ENCODE results near the gene NPAS3.

The NPAS3 gene

DNA sequence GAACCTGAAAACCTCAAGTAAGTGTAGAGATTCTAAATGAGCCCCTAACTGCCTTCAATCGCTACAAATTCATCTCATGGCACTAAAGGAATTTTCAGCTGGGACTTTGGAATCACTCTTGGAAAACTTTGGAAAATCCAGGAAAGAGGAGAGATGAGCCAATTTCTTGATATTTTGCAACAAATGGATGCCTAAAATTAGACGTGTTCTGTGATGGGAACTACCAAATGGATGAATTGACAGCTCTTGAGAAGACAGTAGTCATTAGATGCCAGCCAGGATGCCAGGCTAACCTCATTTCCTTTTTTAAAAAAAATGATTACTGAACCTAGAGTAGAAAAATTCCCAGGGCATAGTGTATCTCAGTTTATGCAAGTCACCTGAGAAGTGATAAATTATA, 78.3 kb downstream of the NPAS3 start:
- no peak for DNase-seq

DNA sequence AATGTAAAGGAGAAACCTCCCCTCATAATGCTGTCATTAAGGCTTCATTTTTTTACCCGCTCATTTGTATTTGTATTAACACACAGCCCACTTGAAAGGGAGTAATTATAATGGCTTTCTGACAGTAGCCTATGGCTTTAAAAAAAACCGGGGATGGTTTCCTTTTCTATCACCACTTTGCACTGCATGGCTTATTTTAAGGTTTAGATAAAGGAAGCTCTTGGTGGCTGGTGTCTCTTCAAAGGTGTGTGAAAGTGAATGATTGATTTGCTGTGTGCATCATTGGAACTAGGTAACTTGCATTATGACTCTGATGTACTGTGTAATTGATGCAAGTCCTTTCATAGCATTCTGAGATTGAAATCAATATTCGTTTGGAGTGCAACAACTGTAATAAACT, 80.7 kb downstream of the NPAS3 start:
- no peak for DNase-seq

DNA sequence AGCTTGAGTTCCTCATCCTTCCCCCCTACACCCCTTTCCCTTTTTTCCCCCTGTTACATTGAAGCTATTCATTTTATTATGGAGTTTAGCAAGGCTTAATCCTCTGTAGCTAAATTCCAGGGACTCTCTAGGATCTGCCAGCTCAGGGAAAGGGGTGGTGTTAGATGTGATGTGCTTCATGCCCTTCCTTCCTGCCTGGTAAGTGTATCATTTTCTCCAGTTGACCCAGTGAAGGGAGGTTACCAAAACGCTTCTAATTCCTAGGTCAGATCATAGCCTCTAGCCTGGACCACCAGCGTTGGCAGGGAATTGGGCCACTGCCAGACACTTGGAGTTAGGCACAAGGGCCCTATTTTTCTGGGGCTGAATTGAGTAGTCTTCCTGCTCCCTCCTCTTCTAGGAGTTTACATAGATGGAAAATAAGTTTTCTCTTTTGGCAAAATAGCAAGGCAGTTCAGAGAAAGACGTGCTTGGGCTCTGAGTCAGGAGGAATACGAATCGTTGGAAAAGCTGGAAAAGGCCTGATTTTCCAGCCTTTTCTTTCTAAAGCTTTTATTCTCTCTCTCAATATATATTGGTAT, 88.3 kb downstream of the NPAS3 start:
- no peak for DNase-seq

DNA sequence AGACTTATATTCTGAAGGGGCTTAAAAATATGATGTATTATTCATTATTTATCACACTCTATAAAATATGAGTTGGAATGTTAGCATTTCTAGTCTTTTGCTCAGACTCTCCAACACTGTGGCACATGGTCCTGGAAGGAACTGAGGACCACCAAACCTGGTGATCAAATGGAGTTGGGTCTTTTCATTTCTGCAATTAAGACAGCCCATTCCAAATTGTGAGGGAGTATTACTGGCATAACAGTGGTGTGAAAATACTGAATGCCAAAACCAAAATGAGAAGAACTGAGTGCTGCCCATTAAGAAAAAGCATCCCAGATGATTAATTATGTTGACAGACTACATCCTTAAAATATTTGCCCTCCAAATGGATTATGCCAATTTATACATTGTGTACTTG, 90.8 kb downstream of the NPAS3 start:
- no peak for DNase-seq

DNA sequence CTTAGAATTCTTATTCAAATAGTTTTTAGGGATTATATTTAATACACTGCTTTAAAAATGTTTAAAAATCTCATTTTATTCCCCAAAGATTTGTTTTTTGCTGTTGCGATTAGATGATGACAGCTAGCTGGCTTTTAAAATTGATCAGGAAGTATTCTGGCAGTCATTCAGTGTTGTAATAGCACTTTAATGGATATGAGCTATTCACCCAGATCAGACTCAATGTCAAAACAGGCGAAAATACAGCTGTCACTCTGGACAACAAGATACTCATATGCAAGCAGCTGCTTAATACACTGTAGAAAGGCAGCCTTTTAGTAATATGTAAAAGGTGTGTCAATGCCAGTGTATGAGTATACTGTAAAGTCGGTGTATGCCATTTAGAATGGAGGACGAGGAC, 91.7 kb downstream of the NPAS3 start:
- DNase-seq: no peak

DNA sequence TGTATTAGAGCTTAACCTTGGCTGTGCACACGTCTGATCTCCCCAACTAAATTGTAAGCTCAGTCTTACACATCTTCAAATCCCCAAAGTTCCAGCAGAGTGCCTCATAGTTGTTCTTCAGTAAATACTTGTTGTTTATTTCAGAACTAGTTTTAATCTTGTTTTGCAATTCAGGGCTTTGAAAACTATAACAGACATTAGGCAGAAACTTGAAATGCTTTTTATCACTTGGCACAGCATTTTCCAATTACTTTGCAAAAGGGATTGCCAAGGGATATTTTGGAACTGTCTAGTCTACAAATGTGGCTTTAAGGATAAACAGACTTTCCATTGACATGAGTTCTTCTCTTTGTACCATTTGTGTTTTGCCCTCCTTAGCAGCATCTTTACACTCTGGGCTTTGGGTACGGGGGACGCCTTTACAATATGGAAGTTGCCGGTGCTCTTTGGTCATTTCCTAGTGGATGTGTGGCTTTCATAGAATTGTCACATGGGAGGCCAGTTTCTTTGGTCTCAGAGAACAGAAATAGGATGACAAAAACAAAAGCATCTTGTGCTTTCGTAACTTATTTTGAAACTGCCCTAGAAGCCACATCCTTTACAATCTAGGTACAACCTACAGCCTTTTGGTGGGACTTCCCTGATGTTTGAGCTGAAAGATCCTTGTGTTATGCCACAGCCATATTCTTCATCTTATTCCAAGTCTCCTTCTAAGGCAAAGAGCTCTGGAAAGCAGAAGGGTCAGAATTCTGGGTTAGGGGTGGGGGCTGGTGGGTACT, 96.9 kb downstream of the NPAS3 start:
- DNase-seq: no peak

DNA sequence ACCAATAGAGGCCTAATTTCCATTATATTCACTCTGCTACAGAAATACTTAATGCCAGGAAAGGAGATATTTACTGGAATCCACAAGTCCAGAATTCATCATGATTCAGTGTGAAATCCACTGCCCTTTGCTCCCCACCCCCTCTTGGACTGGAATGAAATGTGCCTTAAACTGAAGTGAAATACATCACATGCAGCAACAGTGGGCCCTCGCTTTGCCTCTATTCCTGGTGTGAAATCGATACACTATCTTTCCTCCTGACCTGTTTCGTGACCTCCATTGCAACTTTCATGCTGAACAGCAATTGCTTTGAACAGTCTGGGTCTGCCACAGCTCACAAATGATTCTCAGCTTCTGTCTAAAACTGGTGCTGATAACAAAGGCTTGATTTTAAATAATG, 100.6 kb downstream of the NPAS3 start:
- DNase-seq: no peak

DNA sequence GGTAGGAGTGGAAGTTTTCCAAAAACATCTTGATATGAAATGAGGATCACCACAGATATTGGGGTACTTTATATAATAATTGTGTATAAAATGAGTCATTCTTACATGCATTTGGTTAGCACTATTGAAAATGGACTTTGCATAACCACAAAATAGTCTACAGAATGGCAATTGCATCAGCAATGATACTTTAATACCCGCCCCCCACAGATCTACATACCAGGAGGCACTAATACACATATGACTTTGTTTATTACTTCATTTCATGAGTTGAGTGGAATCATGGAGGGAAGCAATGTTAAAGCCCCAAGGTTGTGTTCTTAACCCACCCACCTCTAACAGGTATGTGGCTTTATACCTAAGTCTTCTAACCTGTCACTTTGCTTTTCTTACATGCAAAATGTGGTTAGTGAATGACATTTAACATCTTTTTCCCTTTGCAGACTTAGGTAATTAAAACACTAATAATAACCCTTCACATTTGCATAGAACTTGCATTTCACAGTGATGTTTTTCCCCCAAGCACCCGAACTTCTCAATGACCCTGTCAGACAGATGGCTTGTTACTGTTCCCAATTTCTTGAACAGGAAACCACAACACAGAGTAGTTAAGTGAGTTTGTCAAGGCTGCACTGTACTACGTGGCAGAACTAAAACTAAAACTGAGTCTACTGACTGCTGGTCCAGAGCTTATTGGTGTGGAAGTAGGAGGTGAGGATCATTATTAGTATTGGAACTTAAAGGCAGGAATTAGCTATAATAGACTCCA, 101.9 kb downstream of the NPAS3 start:
- DNase-seq: no peak

DNA sequence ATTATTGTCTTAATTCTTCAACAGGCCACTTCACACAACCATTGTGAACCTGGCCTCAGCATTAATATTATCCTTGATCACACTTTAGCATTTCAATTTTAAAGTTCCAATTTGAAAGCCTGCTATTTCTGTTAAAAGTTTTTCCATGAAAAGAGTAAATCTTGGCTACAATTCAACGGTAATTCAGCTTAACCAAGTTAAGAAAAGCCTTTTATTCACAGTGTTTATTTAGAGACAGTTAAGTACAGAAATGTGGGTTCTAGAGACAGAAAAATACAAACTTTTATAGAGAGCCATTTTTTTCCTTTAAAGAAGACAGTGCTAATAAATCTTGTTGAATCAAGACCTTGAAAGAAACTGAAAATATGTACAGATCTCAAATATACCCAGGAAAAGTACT, 103.9 kb downstream of the NPAS3 start:
- DNase-seq: no peak

DNA sequence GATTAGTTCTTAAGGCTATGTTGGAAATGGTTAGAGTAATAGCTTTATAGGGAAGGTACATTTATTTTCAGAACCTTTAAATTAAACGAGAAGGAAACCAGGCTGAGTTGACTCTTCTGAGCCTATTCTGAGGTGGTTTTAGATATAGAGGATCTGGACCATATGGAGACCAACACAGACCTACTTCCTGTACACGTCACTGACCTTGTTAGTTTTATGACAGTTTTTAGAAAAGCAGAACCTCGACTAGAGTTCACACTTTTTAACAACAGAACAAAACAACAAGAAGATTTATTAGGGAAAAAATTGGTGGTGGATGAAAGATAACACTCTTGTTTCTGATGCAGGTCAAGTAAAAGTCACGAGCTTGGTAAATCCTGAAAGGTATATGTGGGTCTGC, 107.1 kb downstream of the NPAS3 start:
- no peak for DNase-seq

DNA sequence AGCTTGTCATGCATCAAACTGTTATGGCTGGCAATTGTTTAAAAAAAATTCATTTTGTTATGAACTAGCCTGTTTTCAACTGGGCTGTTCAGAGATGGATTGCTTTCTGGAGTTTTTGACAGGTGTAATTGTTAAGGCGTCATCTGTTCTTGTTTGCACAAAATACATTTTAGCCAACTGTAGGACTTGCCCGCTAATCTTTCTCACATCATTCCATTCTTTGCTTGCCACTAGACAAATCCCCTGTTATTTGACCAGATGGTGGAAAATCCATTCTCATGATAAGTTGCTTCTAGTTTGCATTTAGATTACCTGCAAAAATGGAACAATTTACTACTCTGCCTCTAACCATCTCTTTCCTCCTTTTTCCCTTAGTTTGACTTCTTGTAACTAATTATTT, 114.3 kb downstream of the NPAS3 start:
- DNase-seq: no peak

DNA sequence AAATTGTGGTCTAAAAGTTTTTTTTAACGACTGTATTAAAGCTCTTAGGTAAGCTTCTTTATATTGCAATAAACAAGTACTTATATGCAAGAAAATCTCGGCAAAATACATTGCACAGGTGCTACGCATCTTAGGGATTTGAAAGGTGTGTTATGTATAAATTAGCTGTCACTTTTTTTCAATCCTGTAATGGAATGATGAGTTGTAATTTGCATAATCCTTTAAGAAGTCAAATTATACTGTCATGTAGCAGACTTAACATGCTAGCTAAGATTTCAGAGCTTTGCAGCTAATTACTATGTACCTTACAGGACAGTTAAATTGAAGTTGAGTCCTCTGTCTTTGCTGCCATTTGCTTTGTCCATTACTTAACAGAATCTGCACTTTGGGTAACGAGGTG, 117.5 kb downstream of the NPAS3 start:
- no peak for DNase-seq

DNA sequence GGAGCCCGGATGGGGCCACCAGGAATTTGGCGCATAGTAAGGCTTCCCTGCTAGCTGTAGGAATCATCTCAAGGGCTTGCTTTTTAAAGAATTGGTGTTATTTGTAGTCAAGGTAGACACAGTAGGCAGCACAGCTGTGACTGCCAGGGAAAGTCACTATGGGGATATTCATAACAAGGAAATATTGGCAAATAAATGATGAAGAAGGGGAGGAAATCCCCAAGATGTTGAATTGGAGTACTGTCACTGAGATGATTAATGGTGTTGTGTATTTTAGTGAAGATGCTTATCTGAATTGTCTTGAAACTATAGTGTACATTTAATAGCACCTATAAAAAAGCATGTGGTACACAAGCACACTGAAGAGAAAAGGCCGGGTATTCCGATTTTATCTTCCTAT, 118.9 kb downstream of the NPAS3 start:
- DNase-seq: no peak

DNA sequence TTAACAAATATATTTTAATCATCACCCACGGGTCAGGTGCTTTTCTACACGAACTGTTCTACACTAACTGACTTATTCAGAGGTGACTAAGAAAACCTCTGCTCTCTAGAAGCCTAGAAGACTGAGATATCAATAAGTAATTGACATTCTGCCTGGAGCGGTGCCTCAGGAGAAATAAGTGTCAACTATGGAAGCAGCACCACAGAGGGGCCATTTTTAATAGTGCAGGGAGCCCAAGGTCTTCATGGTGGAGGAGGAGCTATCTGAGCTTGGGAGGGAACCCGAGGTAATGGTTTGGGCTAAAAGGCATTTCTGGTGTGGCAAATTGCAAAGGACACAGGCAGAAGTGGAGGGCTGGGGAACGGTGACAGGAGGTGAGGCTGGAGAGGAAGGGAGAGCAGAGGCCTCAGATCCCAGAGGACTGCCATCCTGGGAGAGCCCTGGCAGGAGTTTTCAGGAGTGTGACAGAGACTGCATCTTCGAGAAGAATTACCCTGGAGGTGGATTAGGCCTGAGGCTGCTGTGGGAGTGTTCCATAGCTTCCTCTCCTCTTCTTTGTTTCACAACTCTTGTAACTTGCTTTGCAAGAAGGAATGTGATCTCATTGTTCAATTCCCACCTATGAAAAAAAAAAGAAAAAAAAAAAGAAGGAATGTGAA, 123.1 kb downstream of the NPAS3 start:
- no peak for DNase-seq

DNA sequence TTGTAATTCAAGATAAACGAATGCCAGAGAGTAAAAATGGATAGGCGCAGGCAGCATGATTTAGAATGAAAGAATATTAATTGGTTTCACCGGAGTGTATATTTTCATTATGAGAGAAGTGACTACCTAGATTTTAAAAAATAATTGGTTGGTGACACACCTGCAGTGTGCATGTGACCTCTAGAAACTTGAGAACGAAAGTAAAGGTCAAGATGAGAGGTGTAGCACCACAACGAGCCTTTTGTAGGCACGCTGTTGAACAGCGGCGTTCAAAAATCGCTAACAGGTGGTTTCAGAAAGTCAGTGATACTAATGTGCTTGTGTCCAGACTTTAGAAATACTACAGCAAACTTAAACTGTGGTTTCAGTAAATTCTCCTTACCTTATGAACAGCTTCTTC, 123.8 kb downstream of the NPAS3 start:
- DNase-seq: no peak

DNA sequence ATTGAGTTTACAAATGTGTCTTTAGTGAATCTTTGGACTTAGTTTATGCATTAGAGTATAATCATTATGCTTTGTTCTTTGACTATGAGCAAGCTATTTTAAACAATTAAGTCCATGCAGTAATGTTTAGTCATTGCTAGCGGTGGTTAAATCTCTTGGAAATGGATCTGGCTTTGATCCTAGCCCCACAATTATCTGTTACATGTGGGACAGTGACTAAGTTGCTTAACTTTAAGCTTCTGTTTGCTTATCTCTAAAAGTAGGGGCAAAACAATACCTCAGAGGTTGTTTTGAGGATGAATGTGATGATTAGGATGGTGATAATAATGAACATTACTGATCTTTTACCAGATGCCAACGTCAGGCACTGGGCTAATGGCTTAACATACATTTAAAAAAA, 124.2 kb downstream of the NPAS3 start:
- no peak for DNase-seq

DNA sequence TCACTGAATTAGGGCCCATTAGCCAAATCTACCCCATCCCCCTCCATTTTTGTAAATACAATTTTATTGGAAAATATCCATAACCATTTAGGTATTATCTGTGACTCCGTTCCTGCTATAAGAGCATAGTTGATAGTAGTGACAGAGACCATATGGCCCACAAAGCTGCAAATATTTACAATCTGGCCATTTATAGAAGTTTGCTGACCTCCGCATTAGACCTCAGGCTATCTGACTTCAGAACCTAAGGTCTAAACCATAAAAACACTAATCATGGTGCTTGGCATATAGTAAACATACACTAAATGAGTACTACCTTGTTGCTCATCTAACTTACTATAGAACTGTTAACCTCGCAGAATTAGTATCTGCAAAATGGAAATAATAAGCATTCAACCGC, 124.8 kb downstream of the NPAS3 start:
- DNase-seq: no peak

DNA sequence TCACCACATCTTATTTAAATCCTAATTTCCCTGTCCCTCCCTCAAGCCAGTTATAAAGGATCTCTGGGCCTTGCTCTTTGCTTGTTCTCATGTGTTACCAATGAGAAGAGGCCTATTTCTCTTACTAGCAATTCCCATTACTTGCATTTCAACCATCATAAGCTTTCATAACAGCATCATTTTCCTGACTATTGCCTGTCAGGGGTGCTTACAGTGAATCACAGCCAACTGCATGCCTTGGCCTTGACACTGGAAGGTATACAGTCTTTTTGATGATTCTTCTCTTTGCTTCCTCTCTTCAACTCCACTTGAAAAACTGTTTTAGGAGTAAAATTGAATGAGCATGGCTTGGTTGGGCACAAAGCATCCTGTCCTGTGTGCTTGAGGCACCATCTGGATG, 127.0 kb downstream of the NPAS3 start:
- DNase-seq: no peak

DNA sequence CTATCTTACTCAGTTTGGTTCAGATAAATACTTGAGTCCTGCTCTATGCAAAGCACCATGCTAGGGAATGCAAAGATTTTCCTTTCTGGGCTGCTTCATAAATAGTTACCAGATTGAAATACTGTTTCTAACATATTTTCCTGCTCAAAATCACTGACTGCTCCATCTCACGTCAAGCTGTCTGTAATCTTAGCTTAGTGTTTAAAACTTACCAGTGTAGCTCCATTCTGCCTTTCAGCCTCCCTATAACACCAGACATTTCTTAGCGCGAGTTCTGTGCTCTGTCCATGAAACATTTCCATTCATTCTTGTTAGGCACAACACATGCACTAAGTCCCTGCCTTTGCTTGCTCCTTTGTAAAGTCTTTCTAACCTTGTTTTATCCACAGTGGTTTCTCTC, 129.4 kb downstream of the NPAS3 start:
- DNase-seq: no peak

DNA sequence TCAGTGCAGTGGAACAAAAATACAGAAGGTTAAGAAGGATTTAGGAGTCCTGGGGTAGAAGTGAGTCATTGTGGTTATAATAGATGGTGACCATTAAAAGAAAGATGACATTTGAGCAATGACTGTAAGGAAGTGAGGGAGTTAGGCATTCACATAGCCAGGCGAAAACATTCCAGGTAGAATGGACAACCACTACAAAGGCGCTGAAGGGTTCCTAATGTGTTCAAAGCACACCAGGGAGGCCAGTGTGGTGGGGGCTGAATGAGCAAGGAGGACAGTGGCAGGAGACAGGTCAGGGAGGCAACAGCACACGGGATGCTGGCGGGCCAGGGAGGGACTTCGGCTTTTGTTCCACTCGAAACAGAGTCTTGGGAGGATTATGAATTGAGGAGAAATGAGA, 129.9 kb downstream of the NPAS3 start:
- DNase-seq: no peak

DNA sequence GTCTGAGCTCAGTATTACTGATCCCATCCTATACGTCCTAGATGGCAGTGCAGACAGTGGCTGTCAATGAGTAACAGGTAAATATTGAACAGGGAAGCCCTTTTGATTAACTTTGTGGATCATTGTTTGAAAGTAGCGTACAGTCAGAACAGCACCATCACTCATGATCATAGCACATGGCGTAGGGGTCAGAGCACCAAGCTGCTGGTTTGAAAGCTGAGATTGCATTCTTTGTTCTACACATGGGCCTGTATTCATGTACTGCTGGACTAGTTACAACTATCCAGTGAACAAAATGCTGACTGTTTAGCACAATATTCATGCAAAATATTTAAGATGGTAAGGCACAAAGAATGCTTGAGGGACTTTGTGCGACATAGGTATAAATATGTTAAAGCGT, 131.8 kb downstream of the NPAS3 start:
- DNase-seq: no peak

DNA sequence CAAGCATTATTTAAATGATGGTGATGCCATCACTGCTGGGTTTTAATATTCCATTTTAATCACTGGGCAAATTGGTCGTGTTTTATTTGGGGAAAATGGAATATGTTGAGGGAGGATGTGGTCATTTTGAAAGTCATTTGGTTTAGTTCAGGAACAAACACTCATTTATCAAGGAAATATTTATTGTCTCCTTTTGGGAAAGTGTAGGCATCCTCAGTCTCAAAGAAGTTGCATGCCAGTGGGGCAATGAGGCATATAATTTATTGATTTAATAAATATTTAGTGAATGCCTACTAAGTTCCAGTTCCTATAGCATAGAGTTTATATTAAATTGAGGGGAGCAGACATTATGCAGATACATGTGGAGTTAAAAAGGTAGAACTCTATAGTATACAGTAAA, 134.3 kb downstream of the NPAS3 start:
- DNase-seq: no peak

DNA sequence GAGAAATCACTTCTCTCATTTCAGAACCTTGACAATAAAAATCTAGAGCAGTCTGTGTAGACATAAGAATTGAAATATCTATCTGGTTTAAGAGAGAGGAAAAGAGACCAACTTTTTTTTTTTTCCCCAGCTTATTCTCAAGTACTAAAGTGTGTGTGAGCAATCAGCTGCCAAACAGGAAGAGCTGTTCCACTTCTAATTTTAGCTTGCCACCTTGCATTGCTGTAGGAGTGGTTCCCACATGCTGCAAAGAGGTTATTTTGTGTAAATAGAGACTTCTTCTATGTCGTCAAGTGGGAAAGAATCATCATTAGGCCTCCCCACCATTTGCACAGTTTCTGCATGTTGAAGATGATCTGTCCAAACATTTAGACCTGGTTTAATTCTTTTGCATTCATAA, 142.6 kb downstream of the NPAS3 start:
- no peak for DNase-seq

DNA sequence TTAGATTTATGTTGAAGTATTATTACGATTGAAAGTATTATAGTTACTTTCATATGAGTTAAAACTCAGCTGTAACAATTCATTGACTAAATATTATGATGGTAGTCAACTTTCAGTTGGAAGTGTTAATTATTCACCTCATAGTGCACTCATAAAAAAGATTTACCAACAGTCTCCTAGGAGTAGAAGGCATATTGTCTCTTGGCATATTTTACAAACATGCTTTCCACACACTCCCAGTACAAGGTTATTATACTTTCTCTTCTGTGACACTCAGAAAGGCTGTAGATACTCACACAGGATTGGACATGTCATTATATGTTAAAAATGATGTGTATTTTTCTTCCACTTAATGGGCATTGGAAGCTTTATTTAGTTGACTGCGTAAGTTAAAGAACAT, 147.1 kb downstream of the NPAS3 start:
- no peak for DNase-seq
